ENCODE results near the gene LHB.
"Not testable (repeated sequence)": the region's sequence is repeated elsewhere in the genome, so short reads cannot be mapped to it uniquely, and the experiment has no call there.

LHB gene

DNA sequence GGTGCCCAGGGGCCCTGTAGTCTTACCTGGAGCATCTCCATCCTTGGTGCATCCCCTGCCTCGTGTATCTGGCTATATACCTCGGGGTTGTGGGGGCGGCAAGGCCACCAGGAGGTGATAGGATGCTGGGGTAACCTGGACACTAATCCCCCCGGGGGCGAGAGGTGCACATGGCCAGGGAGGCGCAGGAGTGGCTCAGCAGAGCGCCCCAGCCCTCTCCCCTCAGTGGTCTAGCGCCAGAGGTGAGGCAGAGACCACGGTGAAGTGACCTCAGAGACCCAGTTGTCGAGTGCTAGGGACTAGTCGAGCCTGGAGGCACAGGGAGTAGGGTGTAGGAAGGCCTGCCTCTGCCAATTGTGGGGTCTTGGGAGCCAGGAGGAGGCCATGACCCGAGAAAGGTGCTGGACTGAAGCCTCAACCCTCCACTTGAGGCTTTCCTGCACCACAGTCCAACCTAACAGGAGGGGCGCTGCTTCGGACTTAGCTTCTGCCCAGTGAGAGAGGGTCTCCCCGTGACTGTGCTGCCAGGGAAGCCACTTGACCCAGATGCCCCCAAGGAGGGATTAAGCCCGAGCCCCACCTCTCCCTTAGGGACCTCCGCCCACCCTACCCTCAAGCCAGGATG lies at the start of gene LHB:
TSS of gene LHB (minus strand) at position 51 of the 625 bp plus-strand sequence. CDS start at position 41, 10 bp downstream.
- DNase-seq, result no peak

DNA sequence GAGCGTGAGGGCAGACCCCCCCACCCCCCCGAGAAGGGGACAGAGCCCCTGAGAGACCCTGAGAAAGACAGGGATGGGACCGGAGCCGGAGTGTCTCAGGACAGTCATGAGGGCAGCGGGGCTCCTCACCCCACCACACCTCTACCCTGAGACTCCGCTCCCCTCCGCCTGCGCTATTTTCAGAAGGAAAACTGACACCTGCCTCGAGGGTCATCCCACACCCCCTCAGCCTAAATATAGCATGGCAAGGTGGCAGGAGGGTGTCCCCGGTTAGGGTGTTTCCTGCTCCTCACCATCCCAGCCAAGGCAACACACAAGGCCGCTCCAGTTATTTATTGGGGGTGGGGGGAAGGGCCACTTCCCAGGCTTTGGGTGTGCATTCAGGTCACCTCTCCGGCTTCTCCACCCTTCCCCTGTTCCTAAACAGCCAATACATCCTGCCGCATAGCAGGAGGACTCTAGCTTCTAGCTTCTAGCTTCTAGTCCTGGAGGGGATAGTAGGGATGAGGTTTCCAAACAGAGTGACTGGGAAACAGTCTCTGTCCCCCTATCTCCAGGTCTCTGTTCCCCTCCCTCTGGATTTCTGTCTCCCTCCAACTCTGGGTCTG lies 49.1 kb upstream of the LHB start:
- no peak for DNase-seq

DNA sequence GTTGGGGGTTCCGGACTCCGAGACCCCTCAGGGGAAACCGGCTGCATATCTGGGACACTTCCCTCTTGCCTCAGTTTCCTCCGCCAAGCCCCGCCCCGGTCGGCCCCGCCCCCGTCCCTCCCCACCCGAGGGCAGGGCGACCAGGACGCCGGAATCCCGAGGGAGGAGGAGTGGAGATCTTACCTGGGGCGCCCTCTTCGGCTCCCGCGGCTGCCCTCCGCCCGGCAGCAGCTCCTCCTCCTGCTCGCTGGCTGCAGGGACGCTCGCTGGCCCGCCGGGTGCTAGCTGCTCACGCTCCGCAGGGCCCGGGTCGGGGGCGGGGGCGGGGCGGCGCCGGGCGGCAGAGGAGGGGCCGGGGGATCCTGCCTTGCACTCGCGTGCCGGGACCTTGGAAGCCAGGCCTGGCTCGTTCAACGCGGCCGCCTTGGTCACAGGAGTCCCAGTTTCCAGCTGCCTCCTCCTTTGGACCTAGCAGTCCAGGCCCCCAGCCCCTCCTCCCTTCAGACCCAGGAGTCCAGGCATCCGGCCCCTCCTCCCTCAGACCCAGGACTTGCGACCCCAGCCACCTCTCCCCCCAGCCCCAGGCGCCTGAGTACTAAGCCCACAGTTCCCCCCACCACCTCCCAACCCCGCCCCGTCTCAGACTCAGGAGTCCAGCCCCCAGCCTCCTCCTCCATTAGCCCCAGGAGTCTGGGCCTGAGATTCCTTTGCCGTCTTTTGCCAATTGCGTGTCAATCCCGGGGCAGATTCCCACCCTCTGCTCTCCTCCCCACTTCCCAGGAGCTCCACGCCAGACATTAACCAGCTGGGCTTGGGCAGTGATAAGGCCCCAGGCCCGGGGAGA lies 48.1 kb upstream of the LHB start, which contains the start of gene NTF4:
TSS of gene NTF4 (minus strand) at position 51 of the 844 bp plus-strand sequence. CDS start 2,821 bp downstream, outside the sequence.
- DNase-seq, result no peak

DNA sequence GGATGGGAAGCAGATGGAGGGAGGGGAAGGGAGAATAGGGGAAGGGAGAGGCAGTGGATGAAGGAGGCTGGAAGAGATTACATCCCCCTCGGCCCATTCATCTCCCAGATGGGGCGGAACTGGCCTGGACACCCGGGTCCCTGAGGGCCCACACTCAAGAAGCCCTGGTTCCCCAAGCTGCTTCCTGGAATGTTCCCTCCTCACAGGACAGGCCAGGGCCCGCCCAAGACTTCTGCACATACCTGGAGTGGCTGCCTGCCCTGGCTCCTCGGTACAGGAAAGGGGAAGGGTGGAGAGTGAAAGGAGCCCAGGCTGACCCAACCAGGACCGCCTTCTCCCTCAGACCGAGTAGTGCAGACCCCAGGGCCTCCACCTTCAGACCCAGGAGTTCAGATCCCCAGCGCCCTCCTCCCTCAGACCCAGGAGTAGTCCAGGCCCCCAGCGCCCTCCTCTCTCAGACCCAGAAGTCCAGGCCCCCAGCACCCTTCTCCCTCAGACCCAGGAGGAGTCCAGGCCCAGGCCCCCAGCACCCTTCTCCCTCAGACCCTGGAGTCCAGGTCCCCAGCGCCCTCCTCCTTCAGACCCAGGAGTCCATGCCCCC lies 47.2 kb upstream of the LHB start:
- DNase-seq, result no peak

DNA sequence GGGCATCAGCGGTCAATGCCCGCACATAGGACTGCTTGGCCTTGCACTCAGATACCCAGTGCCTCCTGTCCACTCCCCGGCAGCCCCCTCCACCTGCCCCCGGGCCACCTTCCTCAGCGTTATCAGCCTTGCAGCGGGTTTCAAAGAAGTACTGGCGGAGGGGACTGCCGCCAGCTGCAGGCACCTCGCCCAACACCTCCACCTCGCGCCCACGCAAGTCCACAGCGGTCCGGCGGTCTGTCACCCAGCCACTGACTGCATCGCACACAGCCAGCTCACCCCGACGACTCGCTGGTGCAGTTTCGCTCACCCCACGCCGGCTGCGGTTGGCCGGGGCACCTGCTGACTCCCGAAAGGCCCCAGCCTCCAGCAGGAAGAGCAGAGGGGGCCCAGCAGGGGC lies 44.6 kb upstream of the LHB start:
- DNase-seq, result no peak

DNA sequence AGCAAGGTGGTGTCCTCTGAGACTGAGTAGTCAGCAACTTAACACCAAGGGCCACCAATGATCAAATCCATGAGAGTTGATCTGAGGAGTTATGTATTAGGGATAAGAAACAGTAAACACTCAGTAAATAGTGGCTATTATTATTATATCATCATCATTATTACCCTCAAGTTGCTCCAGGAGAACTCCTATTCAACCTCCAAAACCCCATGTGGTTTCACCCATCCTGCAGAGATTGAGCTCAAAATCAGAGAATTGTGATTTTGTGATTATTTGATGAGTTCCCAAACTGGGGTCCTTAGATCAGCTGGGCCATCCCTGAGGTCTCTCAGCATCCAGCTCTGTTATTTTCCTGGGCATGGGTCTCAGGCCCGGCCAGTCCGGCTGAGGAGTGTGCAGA lies 44.1 kb upstream of the LHB start:
- no peak for DNase-seq

DNA sequence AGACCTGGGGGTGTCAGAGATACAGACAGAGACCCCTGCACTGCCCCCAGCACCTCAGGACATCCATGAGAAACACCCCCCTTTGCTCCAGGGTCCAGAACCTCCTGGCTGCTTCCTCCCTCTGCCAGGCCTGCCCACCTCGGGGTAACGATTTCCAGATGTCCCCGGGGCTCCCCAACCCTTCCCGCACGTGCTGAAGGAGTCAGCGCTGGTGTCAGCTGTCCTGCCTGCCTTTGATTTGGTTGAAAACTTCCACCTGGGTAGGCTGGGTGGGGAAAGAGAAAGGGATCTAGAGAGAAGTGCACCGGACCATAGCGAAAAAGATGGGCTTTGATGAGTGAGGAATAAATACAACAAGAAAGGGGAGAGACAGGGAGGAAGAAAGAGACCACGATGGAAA lies 42.2 kb upstream of the LHB start:
- DNase-seq, result no peak

DNA sequence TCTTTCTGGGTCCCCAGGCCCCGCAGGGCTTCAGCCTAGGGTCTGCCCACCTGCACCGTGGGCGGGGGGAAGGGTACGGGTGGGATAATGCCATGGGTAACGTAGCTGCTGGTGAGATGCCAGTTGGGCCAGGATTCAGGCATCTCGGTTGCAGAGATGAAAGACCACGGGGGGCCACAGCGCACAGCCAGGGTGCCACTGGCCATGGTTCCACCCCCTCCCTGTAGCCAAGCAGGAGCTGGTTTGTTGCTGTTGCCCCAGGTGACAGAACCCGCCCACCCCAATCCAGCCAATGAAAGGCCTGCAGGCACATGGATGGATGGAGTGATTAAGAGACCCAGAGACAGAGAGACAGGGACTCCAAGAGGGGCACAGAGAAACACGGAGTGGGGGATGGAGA lies 41.7 kb upstream of the LHB start:
- no peak for DNase-seq

DNA sequence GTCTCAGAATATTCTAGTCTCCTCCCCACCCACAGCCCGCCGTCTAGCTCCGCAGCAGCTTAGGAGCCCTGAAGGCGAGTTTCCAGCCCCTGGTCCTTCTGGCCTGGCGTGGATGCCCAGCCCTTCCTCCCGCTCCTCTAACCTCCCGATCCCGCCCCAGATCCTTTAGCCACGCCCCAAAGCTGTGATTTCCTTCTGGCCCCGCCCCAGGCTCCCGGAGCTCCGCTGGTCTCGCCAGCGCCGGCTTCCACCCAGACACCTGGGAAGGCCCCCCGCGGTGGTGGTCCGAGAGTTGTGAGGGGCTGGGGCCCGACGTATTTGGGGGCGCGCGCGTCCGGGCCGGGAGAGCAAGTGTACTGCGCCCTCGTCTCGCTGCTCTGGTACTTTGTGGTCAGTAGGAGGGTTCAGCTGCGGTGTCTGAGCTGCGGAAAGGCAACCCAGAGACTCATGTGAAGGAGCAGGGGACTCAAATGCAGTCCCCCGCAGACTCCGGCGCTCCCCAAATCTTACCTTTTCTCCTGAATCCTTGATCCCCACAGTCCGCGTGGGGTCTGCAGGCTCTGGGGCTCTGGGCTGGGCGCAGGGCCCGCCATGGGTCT lies 40.8 kb upstream of the LHB start, which contains the start of gene CGB7:
TSS of gene CGB7 (minus strand) at position 114 of the 599 bp plus-strand sequence. CDS start 2,374 bp downstream, outside the sequence.
- DNase-seq, result no peak

DNA sequence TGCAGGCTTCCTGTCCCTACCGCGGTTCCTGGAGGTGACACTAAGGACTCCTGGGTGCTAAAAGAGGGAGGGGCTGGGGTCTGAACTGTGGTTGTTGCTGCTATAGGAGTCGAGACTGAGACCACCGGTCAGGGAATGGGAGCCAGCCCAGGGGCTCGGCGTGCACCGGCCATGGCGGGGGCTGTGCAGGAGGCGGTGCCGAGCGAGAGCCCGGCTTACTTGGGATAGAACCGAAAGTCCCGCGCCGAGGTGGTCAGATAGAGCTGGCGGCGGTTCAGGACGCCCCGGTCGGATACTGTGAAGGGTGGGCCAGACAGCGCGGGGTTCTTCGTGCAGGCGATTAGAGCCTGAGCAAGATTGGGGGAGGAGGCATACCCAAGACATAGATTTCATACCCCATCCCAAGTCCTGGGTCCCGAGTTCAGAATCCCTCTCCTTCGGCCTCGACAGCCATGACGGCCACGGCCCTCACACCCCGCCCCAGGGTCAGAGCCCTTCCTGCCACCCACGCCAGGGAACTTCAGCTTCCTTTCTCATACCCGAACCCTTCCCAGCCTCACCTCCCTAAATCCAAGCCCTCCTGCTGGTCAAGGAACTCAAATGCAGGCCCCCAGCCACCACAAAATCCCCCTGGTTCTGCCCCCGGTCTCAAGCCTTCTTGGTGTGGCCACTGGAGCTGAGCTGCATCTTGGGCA lies 40.2 kb upstream of the LHB start:
- not testable (repeated sequence) for DNase-seq

DNA sequence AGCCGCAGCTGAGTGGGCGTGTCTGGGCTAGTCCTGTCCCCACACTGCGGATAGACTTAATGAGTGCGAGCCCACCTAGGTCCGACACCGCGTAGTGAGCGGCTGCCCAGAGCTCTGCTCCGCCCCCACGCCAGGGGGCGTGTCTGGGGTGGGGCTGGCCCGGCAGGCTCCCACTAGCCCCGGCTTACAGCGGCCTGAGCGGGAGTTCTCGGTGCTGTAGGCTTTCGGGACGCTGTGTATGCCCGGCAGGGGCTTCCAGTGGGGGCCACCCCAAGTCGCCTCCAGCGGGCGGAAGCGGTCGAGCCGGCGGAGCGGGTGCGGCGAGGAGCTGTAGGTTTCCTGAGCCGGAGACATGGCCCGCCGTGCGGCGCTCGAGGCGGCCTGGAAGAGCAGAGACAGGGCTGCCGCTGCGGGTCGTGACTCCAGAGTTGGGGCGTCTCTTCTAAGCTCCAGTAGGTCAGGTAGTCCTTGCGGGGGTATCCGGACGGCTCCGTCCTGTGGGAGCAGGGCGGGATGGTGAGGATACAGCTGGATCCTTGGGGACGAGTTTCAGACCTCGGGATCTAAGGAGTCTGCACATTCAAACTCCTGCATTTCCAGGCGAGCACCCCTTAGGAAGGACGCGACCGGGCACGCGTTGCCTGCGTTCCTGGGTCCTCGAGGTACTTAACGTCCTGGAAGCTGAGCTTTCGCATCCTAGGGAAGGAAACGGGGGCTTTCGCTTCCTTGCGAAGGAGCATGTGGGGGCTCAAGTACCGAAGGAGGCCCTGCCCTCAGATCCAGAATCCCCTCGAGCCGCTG lies 39.4 kb upstream of the LHB start:
- no peak for DNase-seq

DNA sequence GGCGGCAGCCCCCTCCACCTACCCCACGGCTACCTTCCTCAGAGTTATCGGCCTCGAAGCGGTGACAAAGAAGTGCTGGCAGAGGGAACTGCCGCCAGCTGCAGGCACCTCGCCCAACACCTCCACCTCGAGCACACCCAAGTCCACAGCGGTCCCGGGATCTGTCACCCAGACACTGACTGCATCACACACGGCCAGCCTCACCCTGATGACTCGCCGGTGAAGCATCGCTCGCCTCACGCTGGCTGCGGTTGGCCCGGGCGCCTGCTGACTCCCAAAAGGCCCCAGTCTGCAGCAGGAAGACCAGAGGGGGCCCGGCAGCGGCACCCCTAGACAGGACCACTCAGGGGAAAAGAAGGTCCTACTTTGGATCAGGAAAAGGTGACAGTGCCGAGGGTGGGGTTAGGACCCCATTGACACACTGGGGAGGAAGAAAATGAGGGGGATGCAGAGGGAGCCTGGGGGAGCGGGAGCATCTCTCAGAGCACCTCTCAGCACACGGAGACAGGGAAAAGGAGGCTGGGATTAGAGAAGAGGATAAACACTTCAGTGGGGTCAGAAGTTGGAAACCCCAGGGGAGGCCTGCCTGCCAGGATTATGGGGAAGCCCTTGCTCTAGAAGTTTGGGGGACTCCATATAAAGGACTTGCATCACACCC lies 33.6 kb upstream of the LHB start:
- DNase-seq, result not testable (repeated sequence)

DNA sequence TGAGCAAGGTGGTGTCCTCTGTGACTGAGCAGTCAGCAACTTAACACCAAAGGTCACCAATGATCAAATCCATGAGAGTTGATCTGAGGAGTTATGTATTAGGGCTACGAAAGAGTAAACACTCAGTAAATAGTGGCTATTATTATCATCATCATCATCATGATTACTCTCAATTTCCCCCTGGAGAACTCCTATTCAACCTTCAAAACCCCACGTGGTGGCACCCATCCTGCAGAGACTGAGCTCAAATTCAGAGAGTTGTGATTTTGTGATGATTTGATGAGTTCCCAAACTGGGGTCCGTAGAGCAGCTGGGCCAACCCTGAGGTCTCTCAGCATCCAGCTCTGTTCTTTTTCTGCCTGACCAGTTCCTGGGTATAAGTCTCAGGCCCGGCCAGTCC lies 32.9 kb upstream of the LHB start:
- not testable (repeated sequence) for DNase-seq

DNA sequence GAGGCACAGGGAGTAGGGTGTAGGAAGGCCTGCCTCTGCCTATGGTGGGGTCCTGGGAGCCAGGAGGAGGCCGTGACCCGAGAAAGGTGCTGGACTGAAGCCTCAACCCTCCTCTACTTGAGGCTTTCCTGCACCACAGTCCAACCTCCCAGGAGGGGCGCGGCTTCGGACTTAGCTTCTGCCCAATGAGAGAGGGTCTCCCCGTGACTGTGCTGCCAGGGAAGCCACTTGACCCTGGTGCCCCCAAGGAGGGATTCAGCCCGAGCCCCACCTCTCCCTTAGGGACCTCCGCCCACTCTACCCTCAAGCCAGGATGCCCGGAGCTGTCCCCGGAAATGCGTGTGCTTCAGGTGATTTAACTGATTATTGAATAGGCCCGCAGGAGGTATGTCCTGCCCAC lies 32.1 kb upstream of the LHB start, which contains the start of gene CGB8:
TSS of gene CGB8 (minus strand) at position 101 of the 400 bp plus-strand sequence. CDS start 372 bp downstream, outside the sequence.
- not testable (repeated sequence) for DNase-seq

DNA sequence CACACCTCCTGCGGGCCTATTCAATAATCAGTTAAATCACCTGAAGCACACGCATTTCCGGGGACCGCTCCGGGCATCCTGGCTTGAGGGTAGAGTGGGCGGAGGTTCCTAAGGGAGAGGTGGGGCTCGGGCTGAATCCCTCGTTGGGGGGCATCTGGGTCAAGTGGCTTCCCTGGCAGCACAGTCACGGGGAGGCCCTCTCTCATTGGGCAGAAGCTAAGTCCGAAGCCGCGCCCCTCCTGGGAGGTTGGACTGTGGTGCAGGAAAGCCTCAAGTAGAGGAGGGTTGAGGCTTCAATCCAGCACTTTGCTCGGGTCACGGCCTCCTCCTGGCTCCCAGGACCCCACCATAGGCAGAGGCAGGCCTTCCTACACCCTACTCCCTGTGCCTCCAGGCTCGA lies 26.7 kb upstream of the LHB start, which contains the start of gene CGB5:
TSS of gene CGB5 (plus strand) at position 301 of the 400 bp plus-strand sequence. CDS start 362 bp downstream, outside the sequence.
- not testable (repeated sequence) for DNase-seq

DNA sequence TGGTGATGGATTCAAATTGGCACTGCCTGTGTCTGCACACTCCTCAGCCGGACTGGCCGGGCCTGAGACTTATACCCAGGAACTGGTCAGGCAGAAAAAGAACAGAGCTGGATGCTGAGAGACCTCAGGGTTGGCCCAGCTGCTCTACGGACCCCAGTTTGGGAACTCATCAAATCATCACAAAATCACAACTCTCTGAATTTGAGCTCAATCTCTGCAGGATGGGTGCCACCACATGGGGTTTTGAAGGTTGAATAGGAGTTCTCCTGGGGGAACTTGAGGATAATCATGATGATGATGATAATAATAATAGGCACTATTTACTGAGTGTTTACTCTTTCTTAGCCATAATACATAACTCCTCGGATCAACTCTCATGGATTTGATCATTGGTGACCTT lies 25.8 kb upstream of the LHB start:
- not testable (repeated sequence) for DNase-seq

DNA sequence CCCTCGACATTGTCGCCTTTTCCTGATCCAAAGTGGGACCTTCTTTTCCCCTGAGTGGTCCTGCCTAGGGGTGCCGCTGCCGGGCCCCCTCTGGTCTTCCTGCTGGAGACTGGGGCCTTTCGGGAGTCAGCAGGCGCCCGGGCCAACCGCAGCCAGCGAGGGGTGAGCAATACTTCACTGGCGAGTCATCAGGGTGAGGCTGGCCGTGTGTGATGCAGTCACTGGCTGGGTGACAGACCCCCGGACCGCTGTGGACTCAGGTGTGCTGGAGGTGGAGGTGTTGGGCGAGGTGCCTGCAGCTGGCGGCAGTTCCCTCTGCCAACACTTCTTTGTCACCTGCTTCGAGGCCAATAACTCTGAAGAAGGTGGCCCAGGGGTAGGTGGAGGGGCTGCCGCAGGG lies 25.3 kb upstream of the LHB start:
- DNase-seq, result no peak

DNA sequence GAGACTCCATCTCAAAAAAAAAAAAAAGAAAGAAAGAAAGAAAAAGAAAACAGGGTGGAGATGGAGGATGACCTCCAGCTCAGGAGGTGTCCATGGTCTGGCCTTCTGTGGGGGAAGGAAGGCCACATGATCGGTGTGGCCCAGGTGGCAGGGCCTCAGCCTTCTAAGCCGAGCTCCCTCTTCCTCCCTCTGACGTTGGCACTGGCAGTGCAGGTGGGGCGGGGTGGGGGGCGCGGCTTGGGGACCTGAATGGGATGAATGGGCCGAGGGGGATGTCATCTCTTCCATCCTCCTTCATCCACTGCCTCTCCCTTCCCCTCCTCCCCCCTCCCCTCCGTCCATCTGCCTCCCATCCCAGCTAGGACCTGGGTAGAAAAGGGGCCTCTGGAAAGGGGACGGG lies 22.8 kb upstream of the LHB start:
- DNase-seq, result not testable (repeated sequence)

DNA sequence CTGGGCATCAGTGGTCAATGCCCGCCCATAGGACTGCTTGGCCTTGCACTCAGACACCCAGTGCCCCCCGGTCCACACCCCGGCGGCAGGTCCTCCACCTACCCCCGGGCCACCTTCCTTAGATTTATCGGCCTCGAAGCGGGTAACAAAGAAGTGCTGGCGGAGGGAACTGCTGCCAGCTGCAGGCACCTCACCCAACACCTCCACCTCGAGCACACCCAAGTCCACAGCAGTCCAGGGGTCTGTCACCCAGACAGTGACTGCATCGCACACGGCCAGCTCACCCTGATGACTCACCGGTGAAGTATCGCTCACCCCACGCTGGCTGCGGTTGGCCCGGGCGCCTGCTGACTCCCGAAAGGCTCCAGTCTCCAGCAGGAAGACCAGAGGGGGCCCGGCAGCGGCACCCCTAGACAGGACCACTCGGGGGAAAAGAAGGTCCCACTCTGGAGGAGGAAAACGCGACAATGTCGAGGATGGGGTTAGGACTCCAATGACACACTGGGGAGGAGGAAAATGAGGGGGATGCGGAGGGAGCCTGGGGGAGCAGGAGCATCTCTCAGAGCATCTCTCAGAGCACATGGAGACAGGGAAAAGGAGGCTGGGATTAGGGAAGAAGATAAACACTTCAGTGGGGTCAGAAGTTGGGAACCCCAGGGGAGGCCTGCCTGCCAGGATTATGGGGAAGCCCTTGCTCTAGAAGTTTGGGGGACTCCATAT lies 21.8 kb upstream of the LHB start:
- not testable (repeated sequence) for DNase-seq

DNA sequence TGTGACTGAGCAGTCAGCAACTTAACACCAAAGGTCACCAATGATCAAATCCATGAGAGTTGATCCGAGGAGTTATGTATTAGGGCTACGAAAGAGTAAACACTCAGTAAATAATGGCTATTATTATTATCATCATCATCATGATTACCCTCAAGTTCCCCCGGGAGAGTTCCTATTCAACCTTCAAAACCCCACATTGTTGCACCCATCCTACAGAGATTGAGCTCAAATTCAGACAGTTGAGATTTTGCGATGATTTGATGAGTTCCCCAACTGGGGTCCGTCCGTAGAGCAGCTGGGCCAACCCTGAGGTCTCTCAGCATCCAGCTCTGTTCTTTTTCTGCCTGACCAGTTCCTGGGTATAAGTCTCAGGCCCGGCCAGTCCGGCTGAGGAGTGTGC lies 21.2 kb upstream of the LHB start:
- not testable (repeated sequence) for DNase-seq
